NK-92 treated with Interleukin-12 subunit alpha and Interleukin-12 subunit beta, amount 100 ng/mL, for 24 hours (cell line): ENCODE measurements around the gene XYLT1.
"Not testable (repeated sequence)": the region's sequence is repeated elsewhere in the genome, so short reads cannot be mapped to it uniquely, and the experiment has no call there.

Experiments
- DNase-seq: peaks from one replicate; lab custom pipeline; 2025; lab: John Stamatoyannopoulos, UW

Gene XYLT1

GRCh38 chr16:17335406-17335805, 135.4 kb downstream of the XYLT1 start:
- DNase-seq, result not testable (repeated sequence)

- no peak for DNase-seq
Measured at GRCh38 chr16:17334096-17334495, 136.7 kb downstream of the XYLT1 start.

GRCh38 chr16:17333229-17333628, 137.5 kb downstream of the XYLT1 start:
- no peak for DNase-seq

- no peak for DNase-seq
Measured at GRCh38 chr16:17331991-17332390, 138.8 kb downstream of the XYLT1 start.

- no peak for DNase-seq
Measured at GRCh38 chr16:17331071-17331607, 139.6 kb downstream of the XYLT1 start.

GRCh38 chr16:17330044-17330443, 140.7 kb downstream of the XYLT1 start:
- no peak for DNase-seq

GRCh38 chr16:17329391-17329790, 141.4 kb downstream of the XYLT1 start:
- DNase-seq, result no peak

GRCh38 chr16:17328932-17329331, 141.8 kb downstream of the XYLT1 start:
- no peak for DNase-seq

GRCh38 chr16:17327664-17328335, 143.0 kb downstream of the XYLT1 start:
- no peak for DNase-seq

- DNase-seq, result no peak
Measured at GRCh38 chr16:17325476-17326143, 145.2 kb downstream of the XYLT1 start.

GRCh38 chr16:17324451-17324850, 146.3 kb downstream of the XYLT1 start:
- no peak for DNase-seq

- no peak for DNase-seq
Measured at GRCh38 chr16:17323171-17323570, 147.6 kb downstream of the XYLT1 start.

GRCh38 chr16:17321824-17322223, 148.9 kb downstream of the XYLT1 start:
- DNase-seq, result no peak

- DNase-seq, result no peak
Measured at GRCh38 chr16:17320009-17320408, 150.8 kb downstream of the XYLT1 start.

GRCh38 chr16:17318238-17318637, 152.5 kb downstream of the XYLT1 start:
- no peak for DNase-seq

GRCh38 chr16:17316005-17316404, 154.8 kb downstream of the XYLT1 start:
- no peak for DNase-seq

- DNase-seq, result no peak
Measured at GRCh38 chr16:17313793-17314547, 156.8 kb downstream of the XYLT1 start.

- no peak for DNase-seq
Measured at GRCh38 chr16:17313085-17313611, 157.6 kb downstream of the XYLT1 start.

GRCh38 chr16:17312094-17312710, 158.6 kb downstream of the XYLT1 start:
- peak; percentile 39 for DNase-seq

- DNase-seq, result no peak
Measured at GRCh38 chr16:17311333-17312093, 159.2 kb downstream of the XYLT1 start.

GRCh38 chr16:17309510-17309909, 161.2 kb downstream of the XYLT1 start:
- DNase-seq, result no peak
